GM18907 (cell line): ENCODE data around the gene PIAS1.
A peak's percentile ranks its signal among the peaks of the same experiment; 100 is the strongest.
"Not testable (repeated sequence)": the region's sequence is repeated elsewhere in the genome, so short reads cannot be mapped to it uniquely, and the experiment has no call there.

ENCODE experiments used
- ATAC-seq: cut with Tn5 transposase; IDR thresholded peaks from one replicate; pipeline ENCODE4 v1.9.1; 2021; ENCODE audit warnings: mild to moderate bottlenecking, moderate library complexity; ENCODE audit not compliant: unreplicated experiment

PIAS1 gene

DNA sequence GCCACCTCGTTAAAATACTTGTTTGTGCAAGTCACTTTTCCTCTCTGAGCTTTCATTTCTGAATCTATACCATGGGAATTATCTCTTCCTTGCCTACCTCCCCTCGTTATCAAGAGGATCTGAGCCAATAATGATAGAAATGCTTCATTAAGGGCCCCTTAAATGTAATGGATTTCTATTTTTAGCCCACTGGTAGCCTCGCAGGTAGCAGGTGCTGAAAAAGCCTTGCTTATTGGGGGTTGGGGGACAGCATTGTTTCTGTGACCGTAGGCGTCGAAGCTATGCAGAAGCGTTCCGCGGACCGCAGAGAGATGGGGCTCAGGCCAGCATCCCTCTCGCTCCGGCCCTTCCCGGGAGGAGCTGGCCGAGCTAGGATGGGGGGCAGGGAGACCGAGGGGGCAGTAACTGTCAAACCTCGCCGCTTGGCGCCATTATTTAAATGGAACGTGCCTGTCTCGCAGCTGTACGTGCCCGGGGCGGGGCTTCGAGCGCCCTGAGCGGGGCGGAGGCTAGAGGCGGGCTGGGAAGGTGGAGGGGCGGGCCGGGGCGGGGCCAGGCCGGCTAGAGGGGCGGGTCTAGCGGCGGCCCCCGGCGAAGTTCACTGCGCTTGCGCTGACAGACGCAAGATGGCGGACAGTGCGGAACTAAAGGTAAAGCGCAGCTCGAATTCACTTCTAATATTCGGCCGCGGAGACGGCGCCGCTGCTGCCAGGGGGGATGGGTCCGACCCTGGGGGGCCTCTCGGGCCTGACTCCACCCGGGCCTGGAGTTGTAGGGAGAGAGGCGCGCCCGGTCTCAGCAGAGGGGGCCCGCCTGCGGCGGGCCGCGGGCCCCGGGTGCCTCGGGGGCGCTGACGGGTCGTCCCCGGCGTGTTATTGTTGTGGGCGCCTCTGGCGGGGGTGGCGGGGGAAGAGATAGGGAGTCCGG lies at the start of gene PIAS1:
PIAS1 (plus strand) TSS at position 615 of the 927 bp plus-strand sequence; CDS start at position 627, 12 bp downstream.
- ATAC-seq: peak; percentile 87

- ATAC-seq: not testable (repeated sequence)
These were observed 46.5 kb upstream of the PIAS1 start for GRCh38 chr15:68007642-68008041.

GRCh38 chr15:68010361-68011153 lies 43.6 kb upstream of the PIAS1 start:
- no peak for ATAC-seq

DNA sequence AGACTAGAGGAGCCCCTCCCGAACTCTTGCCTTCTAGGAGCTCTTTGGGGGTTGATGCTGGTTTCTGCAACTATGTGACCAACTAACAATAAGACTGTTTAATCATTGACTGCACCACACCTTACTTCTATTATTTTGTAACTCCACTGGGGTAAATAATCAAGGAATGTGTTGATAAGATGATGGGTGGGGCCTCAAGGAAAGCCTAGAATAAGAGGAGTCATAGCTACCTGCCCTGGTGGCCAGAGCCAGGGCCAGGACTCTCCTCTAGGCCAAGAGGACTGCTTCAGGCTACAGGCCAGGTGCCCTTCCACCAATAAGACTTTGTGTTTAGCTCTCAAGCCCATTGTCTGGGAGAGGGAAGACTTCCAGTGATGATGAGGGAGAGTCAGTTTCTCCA lies 41.2 kb upstream of the PIAS1 start:
- no peak for ATAC-seq

GRCh38 chr15:68014219-68014618 lies 39.9 kb upstream of the PIAS1 start:
- ATAC-seq: no peak

DNA sequence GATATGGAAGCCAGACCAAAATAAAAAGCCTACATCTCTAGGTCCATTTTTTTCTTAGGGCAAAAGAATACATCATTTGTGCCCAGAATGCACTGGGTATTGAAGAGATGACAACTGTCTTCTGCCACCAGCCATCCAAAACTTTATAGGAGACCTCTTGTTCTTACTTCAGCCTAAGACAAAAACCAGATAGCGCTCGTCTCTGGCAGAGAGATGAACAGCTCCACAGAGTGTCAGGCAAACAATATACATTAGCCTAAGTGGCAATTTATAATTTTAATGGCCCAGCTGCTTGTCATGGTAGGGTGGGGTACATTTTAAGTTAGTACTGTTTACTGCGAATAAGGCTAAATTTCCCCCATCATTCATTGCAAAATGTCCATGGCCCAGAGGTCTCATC lies 38.9 kb upstream of the PIAS1 start:
- no peak for ATAC-seq

DNA sequence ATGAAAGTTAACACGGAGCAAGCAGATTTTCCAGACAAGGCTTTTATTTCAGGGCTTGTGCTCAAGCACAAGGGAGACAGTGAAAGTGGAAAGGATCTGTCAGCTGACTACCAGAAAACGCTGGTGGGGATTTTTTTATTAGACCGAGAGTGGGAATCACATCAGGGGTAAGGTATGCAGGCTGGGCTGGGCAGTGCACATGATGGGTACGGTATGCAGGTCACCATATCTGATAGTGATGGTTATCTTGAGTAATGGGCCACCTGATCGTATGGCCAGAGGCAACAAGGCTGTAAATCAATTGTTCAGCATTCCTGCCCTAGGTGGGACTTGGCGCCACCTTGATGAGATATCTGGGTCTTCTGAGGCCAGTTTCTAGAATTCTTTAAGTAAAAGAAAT lies 36.9 kb upstream of the PIAS1 start:
- no peak for ATAC-seq

- no peak for ATAC-seq
These were observed 35.2 kb upstream of the PIAS1 start for GRCh38 chr15:68018797-68019444.

GRCh38 chr15:68019814-68020525 lies 34.1 kb upstream of the PIAS1 start:
- no peak for ATAC-seq

DNA sequence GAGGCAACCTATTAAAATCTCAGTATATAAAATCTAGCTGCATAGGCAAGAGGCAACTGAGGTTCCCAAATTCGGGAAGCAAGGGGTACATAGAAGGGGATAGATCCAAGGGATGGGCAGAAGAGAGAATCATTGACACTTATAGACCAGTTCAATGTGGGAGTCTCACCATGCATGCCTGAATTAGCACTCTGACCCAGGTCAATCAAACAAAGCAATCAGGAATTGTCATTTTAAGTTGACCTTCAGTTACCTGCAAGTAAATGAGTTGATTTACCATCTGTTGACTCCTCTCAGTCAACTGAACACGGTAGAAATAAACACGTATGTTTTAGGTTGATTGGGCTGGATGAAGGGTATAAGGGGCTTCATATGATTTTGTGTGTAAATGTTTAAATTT lies 33.4 kb upstream of the PIAS1 start:
- ATAC-seq: no peak

DNA sequence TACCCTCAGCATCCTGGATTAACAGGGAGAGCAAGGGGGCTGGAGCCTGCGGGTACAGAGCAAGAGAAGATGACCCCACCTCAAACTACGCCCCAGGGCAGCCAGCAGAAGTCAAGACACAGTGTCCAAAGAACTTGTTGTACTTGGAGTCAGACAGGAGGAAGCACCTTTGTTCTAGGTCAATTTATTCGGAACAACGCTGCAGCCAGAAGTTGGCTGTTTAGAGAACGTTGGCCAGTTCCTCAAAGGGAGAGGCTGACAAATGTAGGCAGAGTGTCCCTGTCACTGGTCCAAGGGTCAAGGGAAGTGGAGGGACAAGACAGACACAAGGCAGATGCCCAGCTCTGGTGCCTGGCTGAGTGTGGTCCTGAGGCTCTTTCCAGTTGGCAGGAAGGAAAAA lies 32.1 kb upstream of the PIAS1 start:
- no peak for ATAC-seq

DNA sequence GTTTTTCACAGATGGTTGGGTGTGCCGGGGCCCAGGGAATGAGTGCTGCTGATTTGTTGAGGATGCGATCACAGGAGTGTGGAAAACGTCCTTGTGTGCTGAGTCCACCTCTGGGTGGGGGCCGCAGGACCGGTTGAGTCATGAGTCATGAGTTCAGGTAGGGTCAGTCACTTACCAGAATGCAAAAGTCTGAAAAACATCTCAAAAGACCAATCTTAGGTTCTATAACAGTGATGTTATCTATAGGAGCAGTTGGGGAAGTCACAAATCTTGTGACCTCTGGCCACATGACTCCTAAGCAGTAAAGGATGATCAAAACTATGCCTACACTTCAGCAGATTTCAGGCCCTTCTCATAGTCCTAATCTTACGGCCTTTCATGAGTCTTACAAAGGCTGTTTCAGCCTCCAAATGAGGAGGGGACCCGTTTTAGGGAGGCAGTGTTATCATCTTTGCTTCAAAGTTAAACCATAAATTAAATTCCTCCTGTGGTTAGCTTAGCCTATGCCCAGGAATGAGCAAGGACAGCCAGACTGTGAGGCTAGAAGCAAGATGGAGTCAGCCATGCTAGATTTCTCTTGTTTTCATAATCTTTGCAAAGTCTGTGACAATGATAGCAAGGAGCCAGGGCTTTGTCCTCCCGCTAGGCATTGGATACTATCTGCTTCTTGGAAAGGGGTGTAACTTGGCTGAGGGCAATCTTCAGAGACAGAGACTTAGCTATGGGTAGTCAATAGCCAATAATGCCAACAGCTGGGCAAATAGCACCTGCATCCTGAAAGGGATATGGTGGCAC lies 30.6 kb upstream of the PIAS1 start:
- ATAC-seq: no peak

DNA sequence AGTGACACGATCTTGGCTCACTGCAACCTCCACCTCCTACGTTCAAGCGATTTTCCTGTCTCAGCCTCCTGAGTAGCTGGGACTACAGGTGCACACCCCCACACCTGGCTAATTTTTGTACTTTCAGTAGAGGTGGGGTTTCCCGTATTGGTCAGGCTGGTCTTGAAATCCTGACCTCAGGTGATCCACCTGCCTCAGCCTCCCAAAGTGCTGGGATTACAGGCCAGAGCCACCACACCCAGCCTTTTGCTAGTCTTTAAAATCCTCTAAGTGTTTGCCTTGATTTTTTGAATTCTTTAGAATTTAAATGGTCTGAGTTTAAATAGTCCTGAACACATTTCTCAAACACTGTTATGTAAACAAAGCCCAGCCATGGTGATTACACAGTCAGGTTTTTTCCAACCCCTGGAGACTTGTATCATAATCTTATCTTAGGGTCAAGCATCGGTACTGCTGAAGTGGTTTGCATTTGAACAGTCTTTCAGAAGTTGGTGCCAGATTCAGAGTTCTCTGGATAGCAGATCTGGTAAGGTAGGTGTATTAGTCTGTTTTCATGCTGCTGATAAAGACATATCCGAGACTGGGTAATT lies 28.2 kb upstream of the PIAS1 start:
- no peak for ATAC-seq

- no peak for ATAC-seq
These were observed 26.7 kb upstream of the PIAS1 start for GRCh38 chr15:68027388-68027787.

GRCh38 chr15:68028137-68028887 lies 25.8 kb upstream of the PIAS1 start:
- no peak for ATAC-seq

DNA sequence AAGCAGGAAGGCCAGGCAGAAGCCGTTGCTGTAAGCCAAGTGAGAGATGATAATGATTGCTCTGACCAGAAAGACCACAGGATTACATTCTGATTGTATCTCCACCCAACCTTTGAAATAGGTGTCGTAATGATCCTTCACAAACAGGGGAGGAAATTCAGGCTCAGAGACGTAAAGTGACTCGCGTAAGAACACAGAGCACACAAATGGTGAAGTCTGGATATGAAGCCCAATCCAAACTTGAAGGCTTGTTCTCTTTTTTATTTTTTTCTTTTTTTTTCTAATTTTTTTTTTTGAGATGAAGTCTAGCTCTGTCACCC lies 25.3 kb upstream of the PIAS1 start:
- ATAC-seq: no peak

GRCh38 chr15:68029959-68030358 lies 24.2 kb upstream of the PIAS1 start:
- ATAC-seq: no peak

GRCh38 chr15:68031404-68031803 lies 22.7 kb upstream of the PIAS1 start:
- no peak for ATAC-seq

DNA sequence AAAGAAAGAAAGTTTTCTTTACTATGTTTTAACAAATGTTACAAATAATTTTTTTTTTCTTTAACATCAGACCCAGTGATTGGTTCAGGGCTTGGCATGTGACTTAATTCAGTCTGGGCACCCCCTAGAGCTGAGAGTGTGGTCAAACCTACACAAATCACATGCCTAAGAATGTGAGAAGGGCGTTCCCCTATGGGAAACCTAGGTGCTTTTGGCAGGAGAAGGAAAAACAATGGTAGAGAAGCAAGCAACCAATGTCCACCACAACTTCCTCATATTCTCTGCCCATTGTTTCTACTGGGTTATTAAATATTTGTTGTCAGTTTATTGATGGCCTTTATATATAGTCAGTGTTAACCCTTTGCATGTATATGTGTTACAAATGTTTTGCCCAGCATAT lies 21.4 kb upstream of the PIAS1 start:
- peak; percentile 60 for ATAC-seq
